AG10803 (cell line): Measurements from ENCODE around the gene ADPRHL1.

Experiments
- DNase-seq: peaks from one replicate; pipeline ENCODE4 v3.0.0; 2010; ENCODE audit warnings: low read depth
- H3K4me3 ChIP-seq: 2 replicates; pipeline ENCODE4 v1.5.1; 2011; ENCODE audit warnings: mild to moderate bottlenecking, low read length, control low read depth
- TF ChIP-seq, protein P1 (sequence below): conservative IDR thresholded peaks from 2 replicates; pipeline ENCODE4 v1.5.1; 2011; ENCODE audit warnings: mild to moderate bottlenecking, low read length, control low read depth, inconsistent platforms

The ADPRHL1 gene

GRCh38 chr13:113470073-113470472 lies 16.8 kb upstream of the ADPRHL1 start:
- no peak overlapping the region for H3K4me3 ChIP-seq
- TF ChIP-seq, protein P1, sequence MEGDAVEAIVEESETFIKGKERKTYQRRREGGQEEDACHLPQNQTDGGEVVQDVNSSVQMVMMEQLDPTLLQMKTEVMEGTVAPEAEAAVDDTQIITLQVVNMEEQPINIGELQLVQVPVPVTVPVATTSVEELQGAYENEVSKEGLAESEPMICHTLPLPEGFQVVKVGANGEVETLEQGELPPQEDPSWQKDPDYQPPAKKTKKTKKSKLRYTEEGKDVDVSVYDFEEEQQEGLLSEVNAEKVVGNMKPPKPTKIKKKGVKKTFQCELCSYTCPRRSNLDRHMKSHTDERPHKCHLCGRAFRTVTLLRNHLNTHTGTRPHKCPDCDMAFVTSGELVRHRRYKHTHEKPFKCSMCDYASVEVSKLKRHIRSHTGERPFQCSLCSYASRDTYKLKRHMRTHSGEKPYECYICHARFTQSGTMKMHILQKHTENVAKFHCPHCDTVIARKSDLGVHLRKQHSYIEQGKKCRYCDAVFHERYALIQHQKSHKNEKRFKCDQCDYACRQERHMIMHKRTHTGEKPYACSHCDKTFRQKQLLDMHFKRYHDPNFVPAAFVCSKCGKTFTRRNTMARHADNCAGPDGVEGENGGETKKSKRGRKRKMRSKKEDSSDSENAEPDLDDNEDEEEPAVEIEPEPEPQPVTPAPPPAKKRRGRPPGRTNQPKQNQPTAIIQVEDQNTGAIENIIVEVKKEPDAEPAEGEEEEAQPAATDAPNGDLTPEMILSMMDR = no peak
- no peak for DNase-seq

GRCh38 chr13:113469582-113469981 lies 16.3 kb upstream of the ADPRHL1 start:
- no peak overlapping the region for H3K4me3 ChIP-seq
- no peak for DNase-seq
- TF ChIP-seq, protein P1 = no peak

- TF ChIP-seq, protein P1 = no peak
- DNase-seq = no peak
- no peak overlapping the region for H3K4me3 ChIP-seq
These were observed 15.3 kb upstream of the ADPRHL1 start for GRCh38 chr13:113468472-113469201.

GRCh38 chr13:113468029-113468428 lies 14.7 kb upstream of the ADPRHL1 start:
- TF ChIP-seq, protein P1 = no peak
- no peak for DNase-seq
- no peak overlapping the region for H3K4me3 ChIP-seq

DNA sequence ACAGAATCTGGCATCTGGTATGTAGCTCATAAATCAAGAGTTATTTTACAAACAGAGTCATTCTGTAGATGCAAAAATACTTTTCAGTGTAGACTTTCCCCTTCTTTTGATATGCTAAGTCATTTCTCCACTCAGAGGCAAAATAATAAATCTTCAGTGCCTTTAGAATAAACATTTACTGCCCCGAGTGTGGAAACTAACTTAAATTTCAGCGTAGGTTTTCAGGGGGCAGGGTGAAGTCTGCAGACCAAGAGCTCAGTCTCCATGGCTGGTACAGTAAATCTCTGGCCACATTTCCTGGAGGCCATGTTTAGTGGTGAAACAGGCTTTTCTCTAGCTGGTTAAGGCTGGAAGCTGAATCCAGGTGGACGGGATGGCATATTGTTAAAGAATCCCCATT lies 13.1 kb upstream of the ADPRHL1 start:
- H3K4me3 ChIP-seq = no peak overlapping the region
- DNase-seq = no peak
- TF ChIP-seq, protein P1 = no peak

- no peak overlapping the region for H3K4me3 ChIP-seq
- no peak for DNase-seq
- TF ChIP-seq, protein P1 = no peak
These were observed 12.0 kb upstream of the ADPRHL1 start for GRCh38 chr13:113465300-113465699.

DNA sequence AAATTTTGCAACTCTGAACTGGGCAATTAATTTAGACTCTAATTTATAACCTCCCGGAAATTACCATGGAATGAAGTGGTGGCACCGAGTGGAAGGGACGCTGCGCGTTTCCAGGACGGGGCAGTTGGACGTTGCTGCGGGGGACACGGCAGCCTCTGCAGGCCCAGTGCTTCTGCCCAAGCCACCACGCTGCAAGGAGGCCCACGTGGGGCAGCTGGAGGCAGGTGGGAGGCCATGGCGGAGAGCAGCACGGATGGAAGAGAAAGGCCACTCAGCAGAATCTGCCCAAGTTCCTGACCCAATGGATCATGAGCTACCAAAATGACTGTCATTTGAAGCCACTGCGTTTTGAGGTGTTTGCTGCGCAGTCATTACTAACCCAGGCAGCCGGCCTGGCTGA lies 11.2 kb upstream of the ADPRHL1 start:
- H3K4me3 ChIP-seq = no peak overlapping the region
- DNase-seq = no peak
- TF ChIP-seq, protein P1 = no peak
